Activated CD8-positive, alpha-beta T cell treated with anti-CD3 and anti-CD28 coated beads for 36 hours (primary cell): ENCODE data around the gene ZC3H12C. TPM values are rescaled to one million over a fixed set of nuclear protein-coding genes. Genes with fewer than 3 reads are reported as not detected.

ENCODE experiments used
- ATAC-seq: fragments of 200-7000 bp; cut with Tn5 transposase; one replicate; pipeline ENCODE4 v1.10.0; 2021; ENCODE audit warnings: mild to moderate bottlenecking, moderate library complexity
- CTCF ChIA-PET: fragments of 350-600 bp; sonication (Branson Sonifier 250); formaldehyde crosslinking; loops from one replicate; lab custom pipeline; 2021; ENCODE audit warnings: antibody characterized with exemption; lab: Charles Lee
- POLR2A ChIA-PET: fragments of 350-600 bp; sonication (Branson Sonifier 250); formaldehyde crosslinking; loops from one replicate; lab custom pipeline; 2021; ENCODE audit warnings: antibody characterized with exemption; lab: Charles Lee
- DNase-seq: peaks from one replicate; pipeline ENCODE4 v3.0.0-alpha.2; 2020
- H3K27ac Mint-ChIP-seq: one replicate; pipeline ENCODE4 v1.8.0; 2021; ENCODE audit warnings: mild to moderate bottlenecking, mixed read lengths
- H3K27me3 Mint-ChIP-seq: one replicate; pipeline ENCODE4 v1.8.0; 2021; ENCODE audit warnings: mixed read lengths
- H3K36me3 Mint-ChIP-seq: one replicate; pipeline ENCODE4 v1.8.0; 2021; ENCODE audit warnings: low read depth, mixed read lengths
- H3K4me1 Mint-ChIP-seq: one replicate; pipeline ENCODE4 v1.8.0; 2021; ENCODE audit warnings: low read depth, mixed read lengths
- H3K4me3 Mint-ChIP-seq: one replicate; pipeline ENCODE4 v1.8.0; 2021; ENCODE audit warnings: mild to moderate bottlenecking, moderate library complexity, mixed read lengths
- H3K9me3 Mint-ChIP-seq: one replicate; pipeline ENCODE4 v1.8.0; 2021; ENCODE audit warnings: mixed read lengths
- intact Hi-C: fragments of 100-400 bp; cut with micrococcal nuclease; formaldehyde crosslinking; loops from one replicate; pipeline ENCODE4 v1.10.0; 2022
- total RNA-seq, 2 experiments: library from RNA; stranded (reverse); gene quantifications; one replicate each; pipeline ENCODE4 v1.2.3, GENCODE V29; 2021
- TF ChIP-seq, protein P1 (sequence below): fragments of 200-600 bp; IDR thresholded peaks from one replicate; pipeline ENCODE4 v1.8.0; 2022; ENCODE audit warnings: antibody characterized with exemption, mild to moderate bottlenecking

The ZC3H12C gene
- total RNA-seq, 2 experiments from 2014 or later: 0.40 to 0.45 TPM

DNA sequence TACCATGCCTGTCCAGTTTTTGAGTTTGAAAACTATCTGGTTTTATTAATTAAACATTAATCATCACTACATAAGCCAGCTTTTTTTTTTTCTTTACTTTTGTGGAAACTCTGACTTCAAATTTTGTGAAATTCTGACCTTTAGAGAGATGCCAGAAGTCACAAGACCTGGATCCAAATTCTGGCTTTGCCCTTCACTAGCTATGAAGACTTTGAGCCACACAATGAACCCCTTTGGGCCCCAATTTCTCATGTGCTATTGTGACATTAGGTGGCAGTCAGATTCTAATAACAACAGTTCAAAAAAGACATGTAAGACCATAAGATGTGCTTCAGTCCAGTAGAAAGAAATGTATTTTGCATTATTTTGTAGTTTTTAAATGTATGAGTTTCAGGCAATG lies 60.3 kb downstream of the ZC3H12C start:
- POLR2A ChIA-PET: no interaction called here
- CTCF ChIA-PET: no interaction called here
- H3K4me1 Mint-ChIP-seq: no peaks in the 10 kb centered on the region
- intact Hi-C loops: no loop called here
- ATAC-seq: no peak
- H3K9me3 Mint-ChIP-seq: no peaks in the 10 kb centered on the region
- H3K4me3 Mint-ChIP-seq: no peak overlapping the region
- H3K27me3 Mint-ChIP-seq: no peaks in the 10 kb centered on the region
- TF ChIP-seq, protein P1, sequence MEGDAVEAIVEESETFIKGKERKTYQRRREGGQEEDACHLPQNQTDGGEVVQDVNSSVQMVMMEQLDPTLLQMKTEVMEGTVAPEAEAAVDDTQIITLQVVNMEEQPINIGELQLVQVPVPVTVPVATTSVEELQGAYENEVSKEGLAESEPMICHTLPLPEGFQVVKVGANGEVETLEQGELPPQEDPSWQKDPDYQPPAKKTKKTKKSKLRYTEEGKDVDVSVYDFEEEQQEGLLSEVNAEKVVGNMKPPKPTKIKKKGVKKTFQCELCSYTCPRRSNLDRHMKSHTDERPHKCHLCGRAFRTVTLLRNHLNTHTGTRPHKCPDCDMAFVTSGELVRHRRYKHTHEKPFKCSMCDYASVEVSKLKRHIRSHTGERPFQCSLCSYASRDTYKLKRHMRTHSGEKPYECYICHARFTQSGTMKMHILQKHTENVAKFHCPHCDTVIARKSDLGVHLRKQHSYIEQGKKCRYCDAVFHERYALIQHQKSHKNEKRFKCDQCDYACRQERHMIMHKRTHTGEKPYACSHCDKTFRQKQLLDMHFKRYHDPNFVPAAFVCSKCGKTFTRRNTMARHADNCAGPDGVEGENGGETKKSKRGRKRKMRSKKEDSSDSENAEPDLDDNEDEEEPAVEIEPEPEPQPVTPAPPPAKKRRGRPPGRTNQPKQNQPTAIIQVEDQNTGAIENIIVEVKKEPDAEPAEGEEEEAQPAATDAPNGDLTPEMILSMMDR: no peak
- DNase-seq: no peak
- no peak overlapping the region for H3K27ac Mint-ChIP-seq
- H3K36me3 Mint-ChIP-seq: no peaks in the 10 kb centered on the region

DNA sequence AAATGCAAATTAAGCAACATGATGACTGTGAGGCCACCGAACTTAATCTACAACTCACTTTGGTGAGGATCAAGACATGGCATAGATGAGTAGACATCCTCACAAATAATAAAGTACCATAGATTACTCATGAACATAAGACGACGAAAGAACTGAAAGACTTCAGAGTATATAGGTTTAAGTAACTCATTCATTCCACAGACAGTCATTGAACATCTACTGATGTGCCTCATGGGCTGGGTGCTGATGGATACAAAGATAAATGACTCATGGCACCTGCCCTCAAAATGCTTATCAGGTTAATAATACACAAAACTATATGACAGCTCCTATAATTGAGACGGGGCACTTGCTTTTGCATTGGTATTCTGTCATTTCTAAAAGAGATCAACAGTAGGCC lies 63.3 kb downstream of the ZC3H12C start:
- Mint-ChIP-seq H3K9me3 (no peaks in the 10 kb centered on the region), H3K27ac (no peak overlapping the region), H3K36me3 (no peaks in the 10 kb centered on the region), H3K27me3 (no peaks in the 10 kb centered on the region), H3K4me3 (no peak overlapping the region), H3K4me1 (no peaks in the 10 kb centered on the region)
- no peak for DNase-seq
- ATAC-seq: no peak
- TF ChIP-seq, protein P1: no peak
- intact Hi-C loops: no loop called here
- POLR2A ChIA-PET: no interaction called here
- CTCF ChIA-PET: no interaction called here

DNA sequence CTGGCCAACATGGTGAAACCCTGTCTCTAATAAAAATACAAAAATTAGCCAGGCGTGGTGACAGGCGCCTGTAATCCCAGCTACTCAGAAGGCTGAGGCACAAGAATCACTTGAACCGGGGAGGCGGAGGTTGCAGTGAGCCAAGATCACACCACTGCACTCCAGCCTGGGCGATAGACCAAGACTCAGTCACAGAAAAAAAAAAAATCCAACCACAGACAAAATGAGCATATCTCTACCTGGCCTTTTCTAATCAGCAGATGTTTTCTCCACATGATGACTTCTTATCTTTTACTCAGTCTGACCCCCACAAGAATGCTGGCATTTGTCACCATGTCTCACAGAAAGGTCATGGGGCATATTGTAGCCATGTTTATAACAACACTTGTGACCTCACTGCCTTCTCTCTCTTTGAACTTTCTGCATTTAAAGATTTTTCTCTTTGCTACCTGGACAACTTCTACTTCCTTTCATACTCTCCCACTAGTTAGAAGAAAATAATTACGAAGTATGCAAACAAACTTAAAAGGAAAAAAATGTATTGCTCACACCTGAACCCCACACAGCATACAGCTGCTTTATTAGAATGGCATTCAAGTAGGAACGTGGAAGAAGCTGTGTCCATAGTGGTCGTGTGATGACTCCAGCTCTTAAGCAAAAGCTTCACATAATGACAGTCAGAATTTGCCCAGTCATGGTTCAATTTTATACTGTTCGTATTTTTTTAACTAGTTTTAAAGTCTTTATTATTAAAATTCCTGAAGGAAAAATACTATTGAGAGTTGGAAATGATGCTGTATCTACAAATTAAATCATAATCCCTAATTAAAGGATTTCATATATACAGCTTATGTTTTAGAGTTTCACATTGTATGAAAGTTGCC lies 65.4 kb downstream of the ZC3H12C start:
- no peak overlapping the region for H3K4me3 Mint-ChIP-seq
- ATAC-seq (no peak), DNase-seq (no peak)
- no peaks in the 10 kb centered on the region for H3K27me3 Mint-ChIP-seq
- TF ChIP-seq, protein P1: no peak
- intact Hi-C loops: no loop called here
- H3K9me3 Mint-ChIP-seq: no peaks in the 10 kb centered on the region
- ChIA-PET CTCF (interaction anchor here (2.0 kb wide), 1 partner anchor 24 kb away, joined by 4 read pairs; no protein-coding TSS in a partner anchor), POLR2A (no interaction called here)
- H3K4me1 Mint-ChIP-seq: no peaks in the 10 kb centered on the region
- H3K27ac Mint-ChIP-seq: no peak overlapping the region
- no peaks in the 10 kb centered on the region for H3K36me3 Mint-ChIP-seq

DNA sequence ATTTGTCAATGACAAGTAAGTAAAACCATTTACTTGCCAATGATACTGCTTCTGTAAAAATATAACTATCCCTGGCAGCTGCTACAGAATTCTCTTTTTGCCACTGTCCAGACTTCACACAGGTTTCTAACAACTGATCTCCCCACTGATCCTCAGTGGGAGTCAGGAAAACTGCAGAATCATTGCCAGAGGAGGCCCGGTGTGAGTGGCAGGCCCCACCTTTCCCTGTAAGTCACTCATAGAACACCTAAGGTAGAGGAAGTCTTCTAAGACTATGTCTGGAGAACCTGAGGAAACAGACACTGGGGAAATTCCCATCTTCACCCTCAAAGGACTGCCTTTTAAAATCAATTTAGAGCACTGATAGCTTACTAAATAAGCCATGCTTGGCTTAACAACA lies 66.3 kb downstream of the ZC3H12C start:
- TF ChIP-seq, protein P1: no peak
- no peaks in the 10 kb centered on the region for H3K36me3 Mint-ChIP-seq
- CTCF ChIA-PET: interaction anchor here (2.0 kb wide), 1 partner anchor 25 kb away, joined by 4 read pairs; no protein-coding TSS in a partner anchor
- DNase-seq: no peak
- no peaks in the 10 kb centered on the region for H3K27me3 Mint-ChIP-seq
- POLR2A ChIA-PET: no interaction called here
- intact Hi-C loops: no loop called here
- no peaks in the 10 kb centered on the region for H3K9me3 Mint-ChIP-seq
- H3K4me1 Mint-ChIP-seq: no peaks in the 10 kb centered on the region
- no peak overlapping the region for H3K4me3 Mint-ChIP-seq
- H3K27ac Mint-ChIP-seq: no peak overlapping the region
- ATAC-seq: no peak

DNA sequence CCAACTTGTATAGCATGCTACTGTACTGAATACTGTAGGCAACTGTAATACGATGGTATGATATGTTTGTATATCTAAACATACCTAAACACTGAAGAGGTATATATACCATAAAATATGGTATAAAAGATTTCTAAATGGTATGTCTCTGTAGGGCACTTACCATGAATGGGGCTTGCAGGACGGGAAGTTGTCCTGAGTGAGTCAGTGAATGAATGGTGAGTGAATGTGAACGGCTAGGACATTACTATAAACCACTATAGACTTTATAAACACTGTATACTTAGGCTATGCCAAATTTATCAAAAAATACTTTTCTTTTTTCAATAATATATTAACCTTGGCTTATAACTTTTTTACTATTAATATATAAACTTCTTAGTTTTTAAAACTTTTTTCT lies 66.8 kb downstream of the ZC3H12C start:
- ChIA-PET CTCF (interaction anchor here (0.9 kb wide), 1 partner anchor 14 kb away, joined by 3 read pairs; no protein-coding TSS in a partner anchor), POLR2A (no interaction called here)
- TF ChIP-seq, protein P1: no peak
- H3K36me3 Mint-ChIP-seq: no peaks in the 10 kb centered on the region
- DNase-seq (no peak), ATAC-seq (no peak)
- no peak overlapping the region for H3K27ac Mint-ChIP-seq
- no peaks in the 10 kb centered on the region for H3K9me3 Mint-ChIP-seq
- no peaks in the 10 kb centered on the region for H3K27me3 Mint-ChIP-seq
- no peaks in the 10 kb centered on the region for H3K4me1 Mint-ChIP-seq
- H3K4me3 Mint-ChIP-seq: no peak overlapping the region
- intact Hi-C loops: no loop called here
